Hippocampal formation (tissue), 2 donors: ENCODE data around the gene SYNPO2.

ENCODE experiments used
- DNase-seq, 2 donors: peaks; one replicate each; lab custom pipeline; 2025; lab: John Stamatoyannopoulos, UW

The SYNPO2 gene

GRCh38 chr4:118930255-118930654, 41.6 kb downstream of the SYNPO2 start:
- DNase-seq: no peak

- DNase-seq: no peak
These were observed 43.1 kb downstream of the SYNPO2 start for GRCh38 chr4:118931786-118932185.

GRCh38 chr4:118935819-118936218, 47.2 kb downstream of the SYNPO2 start:
- DNase-seq: no peak

- no peak for DNase-seq
These were observed 47.8 kb downstream of the SYNPO2 start for GRCh38 chr4:118936406-118936805.

- DNase-seq: no peak
These were observed 50.6 kb downstream of the SYNPO2 start for GRCh38 chr4:118939169-118939783.

- no peak for DNase-seq
These were observed 52.5 kb downstream of the SYNPO2 start for GRCh38 chr4:118941149-118941548.

- no peak for DNase-seq
These were observed 53.1 kb downstream of the SYNPO2 start for GRCh38 chr4:118941799-118942198.

GRCh38 chr4:118942465-118942864, 53.8 kb downstream of the SYNPO2 start:
- no peak for DNase-seq

- DNase-seq: no peak
These were observed 58.4 kb downstream of the SYNPO2 start for GRCh38 chr4:118947095-118947494.

GRCh38 chr4:118948545-118949144, 60.0 kb downstream of the SYNPO2 start:
- DNase-seq: no peak

GRCh38 chr4:118950224-118950623, 61.6 kb downstream of the SYNPO2 start:
- DNase-seq: no peak

- DNase-seq: no peak
These were observed 62.4 kb downstream of the SYNPO2 start for GRCh38 chr4:118950929-118951570.

GRCh38 chr4:118953276-118953675, 64.6 kb downstream of the SYNPO2 start:
- DNase-seq: no peak

GRCh38 chr4:118954246-118954645, 65.6 kb downstream of the SYNPO2 start:
- DNase-seq: peak in 1 of 2 donors; percentile 61

- DNase-seq: no peak
These were observed 66.9 kb downstream of the SYNPO2 start for GRCh38 chr4:118955515-118955914.

GRCh38 chr4:118957722-118958445, 69.2 kb downstream of the SYNPO2 start:
- no peak for DNase-seq

GRCh38 chr4:118962540-118962939, 73.9 kb downstream of the SYNPO2 start:
- no peak for DNase-seq

GRCh38 chr4:118964891-118965411, 76.3 kb downstream of the SYNPO2 start:
- DNase-seq: no peak

GRCh38 chr4:118967393-118967792, 78.7 kb downstream of the SYNPO2 start:
- no peak for DNase-seq

- peak; percentile 45 to 57 for DNase-seq
These were observed 79.4 kb downstream of the SYNPO2 start for GRCh38 chr4:118968005-118968404.

GRCh38 chr4:118968813-118969212, 80.2 kb downstream of the SYNPO2 start:
- no peak for DNase-seq

- DNase-seq: peak in 1 of 2 donors; percentile 42
These were observed 80.7 kb downstream of the SYNPO2 start for GRCh38 chr4:118969359-118969758.
